GM19238 (cell line): ENCODE data around the gene PTPRN2.
"Not testable (repeated sequence)": the region's sequence is repeated elsewhere in the genome, so short reads cannot be mapped to it uniquely, and the experiment has no call there.

Experiments
- DNase-seq: peaks from one replicate; pipeline ENCODE4 v3.0.0; 2011; ENCODE audit warnings: low spot score; ENCODE audit not compliant: insufficient read length

PTPRN2 gene

GRCh38 chr7:158444501-158445420, 142.9 kb downstream of the PTPRN2 start:
- no peak for DNase-seq

GRCh38 chr7:158443688-158444483, 143.7 kb downstream of the PTPRN2 start:
- no peak for DNase-seq

- no peak for DNase-seq
These were observed 144.5 kb downstream of the PTPRN2 start for GRCh38 chr7:158443014-158443687.

GRCh38 chr7:158442260-158442659, 145.4 kb downstream of the PTPRN2 start:
- DNase-seq, result no peak

GRCh38 chr7:158439035-158439434, 148.6 kb downstream of the PTPRN2 start:
- no peak for DNase-seq

DNA sequence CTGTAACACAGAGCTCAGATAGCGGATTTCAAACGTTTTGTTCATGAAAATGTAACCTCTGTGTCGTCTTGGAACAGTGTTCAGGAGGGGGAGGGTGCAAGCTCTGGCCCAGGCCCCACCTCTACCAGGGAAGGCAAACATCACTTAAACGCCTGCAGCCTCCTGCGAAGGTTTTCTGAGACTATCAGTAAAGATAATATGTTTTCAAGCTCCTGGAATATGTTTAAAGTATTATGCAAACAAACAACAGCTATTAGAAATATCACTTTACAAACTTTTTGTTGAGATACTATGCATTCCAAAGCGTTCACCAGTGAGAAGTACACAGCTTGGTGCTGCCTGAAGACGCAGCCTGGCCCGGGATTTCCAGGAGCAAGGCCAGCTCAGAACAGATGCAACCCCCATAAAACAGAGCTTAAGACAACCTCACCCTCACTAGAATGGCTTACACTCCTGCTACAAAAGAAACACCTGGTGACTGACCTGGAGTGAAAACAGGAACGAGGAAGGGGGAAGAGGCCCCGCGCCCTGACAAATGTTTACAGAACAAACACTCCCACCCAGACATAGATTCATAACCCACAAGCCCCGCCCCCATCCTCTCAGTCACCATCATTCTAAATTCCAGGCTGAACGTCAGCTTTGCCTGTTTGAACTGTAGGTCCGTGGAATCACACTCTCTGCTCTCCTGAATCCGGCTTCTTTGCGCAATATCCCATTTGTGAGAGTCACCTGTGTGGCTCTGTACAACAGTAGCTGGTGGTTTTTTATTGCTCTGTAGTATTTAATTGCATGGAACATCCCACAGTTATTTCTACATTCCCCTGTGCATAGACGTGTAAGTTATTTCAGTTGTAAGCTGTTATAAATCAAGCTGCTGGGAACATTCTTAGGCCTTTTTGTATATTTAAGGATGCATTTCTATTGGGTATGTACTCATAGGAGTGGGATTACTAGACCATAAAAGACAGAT, 155.0 kb downstream of the PTPRN2 start:
- no peak for DNase-seq

- DNase-seq, result no peak
These were observed 155.7 kb downstream of the PTPRN2 start for GRCh38 chr7:158431941-158432347.

DNA sequence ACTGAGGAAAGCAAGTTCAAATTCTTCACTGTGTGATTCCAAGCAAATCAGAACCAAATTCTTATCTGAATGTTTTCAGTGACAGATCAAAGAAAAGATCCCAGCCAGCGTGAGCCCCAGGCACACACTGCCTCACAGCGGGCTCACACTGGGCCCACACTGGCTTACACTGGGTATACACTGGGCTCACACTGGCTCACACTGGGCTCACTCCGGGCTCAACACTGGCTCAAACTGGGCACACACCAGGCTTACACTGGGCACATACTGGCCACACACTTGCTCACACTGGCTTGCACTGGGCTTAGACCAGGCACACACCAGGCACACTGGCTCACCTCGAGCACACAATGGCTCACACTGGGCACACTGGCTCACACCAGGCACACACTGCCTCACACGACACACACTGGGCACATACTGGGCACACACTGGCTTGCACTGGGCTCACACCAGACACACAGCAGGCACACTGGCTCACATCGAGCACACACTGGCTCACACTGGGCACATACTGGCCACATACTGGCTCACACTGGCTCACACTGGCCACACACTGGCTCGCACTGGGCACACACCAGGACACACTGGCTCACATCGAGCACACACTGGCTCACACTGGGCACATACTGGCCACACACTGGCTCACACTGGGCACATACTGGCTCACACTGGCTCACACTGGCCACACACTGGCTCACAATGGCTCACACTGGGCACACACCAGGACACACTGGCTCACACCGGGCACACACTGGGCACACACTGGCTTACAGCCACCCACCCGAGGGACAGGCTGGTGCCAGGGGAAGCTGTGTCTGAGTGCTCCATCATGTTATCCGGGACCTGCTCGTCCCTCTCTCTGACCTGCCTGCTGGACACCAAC, 156.3 kb downstream of the PTPRN2 start:
- DNase-seq, result no peak

DNA sequence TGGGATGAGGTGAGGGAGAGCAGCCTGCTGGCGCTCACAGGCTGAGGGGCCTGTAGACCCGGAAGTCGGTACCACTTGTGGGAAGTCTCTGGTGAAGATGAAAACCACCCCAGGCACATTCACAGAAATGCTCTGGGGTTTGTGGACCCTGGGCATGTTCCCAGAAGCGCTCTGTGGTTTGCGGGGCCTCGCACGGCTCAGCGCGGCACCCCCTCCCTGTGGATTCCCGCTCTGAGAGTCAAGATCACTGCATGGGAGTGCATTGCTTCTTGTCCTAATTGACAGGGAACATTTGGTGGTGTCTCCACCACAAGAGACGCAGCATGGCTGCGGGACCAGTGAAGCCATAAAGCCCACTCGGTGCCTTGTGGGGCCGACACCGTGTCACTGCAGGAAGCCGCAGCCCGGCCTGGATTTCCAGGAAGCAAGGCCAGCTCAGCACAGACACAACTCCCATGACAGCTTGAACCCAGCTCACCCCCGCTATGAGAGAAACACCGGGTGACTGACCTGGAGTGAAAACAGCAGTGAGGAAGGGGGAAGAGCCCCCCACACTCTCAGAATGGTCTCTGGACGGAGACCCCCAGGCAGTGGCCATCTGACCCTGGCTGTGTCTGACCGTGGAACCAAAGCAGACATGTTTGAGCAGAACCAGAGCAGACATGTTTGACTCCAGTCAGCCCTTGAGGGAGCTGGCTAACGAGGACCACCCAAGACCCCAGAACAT, 157.2 kb downstream of the PTPRN2 start:
- no peak for DNase-seq

DNA sequence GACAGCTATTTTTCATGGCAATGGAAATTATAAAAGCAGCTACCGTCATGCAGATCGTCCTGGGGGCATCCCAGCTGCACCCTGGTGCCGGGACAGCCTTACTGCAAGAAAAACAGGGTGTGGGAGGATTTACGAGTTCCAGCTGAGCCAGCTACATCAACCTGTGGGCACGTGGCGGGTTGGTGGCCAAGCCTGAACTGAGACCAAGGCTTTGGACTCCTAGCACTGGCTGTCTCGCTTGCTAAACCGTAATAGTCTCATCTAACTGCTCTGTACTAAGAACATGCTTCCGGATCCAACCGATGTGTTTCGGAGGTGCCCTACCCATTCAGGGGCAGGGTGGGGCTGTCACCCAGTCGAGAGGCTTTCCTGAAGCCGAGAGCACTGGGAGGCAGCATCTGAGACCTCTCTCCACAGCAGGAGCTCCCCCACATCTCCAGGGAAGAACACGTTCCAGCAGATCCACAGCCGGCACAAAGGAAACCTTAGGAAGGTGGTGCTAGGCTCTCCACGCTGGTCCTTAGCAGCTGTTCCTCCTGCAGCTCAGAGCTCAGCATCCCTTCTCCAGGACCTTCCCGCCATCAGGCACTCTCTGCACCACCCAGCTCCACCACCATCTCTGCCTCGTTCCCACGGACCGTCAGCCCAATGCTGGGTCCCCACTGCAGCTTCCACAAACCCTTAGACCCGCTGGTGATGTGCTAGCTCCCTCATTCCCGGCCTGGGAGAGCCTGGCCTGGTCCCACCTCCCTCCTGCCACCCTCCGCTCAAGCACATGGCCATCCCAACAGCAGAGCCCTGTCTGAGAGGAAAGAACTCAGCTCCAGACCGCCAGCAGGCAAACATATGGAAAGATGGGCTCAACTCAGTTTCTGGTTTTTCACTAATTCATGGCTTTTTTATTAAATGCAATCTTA, 158.5 kb downstream of the PTPRN2 start:
- DNase-seq, result no peak

DNA sequence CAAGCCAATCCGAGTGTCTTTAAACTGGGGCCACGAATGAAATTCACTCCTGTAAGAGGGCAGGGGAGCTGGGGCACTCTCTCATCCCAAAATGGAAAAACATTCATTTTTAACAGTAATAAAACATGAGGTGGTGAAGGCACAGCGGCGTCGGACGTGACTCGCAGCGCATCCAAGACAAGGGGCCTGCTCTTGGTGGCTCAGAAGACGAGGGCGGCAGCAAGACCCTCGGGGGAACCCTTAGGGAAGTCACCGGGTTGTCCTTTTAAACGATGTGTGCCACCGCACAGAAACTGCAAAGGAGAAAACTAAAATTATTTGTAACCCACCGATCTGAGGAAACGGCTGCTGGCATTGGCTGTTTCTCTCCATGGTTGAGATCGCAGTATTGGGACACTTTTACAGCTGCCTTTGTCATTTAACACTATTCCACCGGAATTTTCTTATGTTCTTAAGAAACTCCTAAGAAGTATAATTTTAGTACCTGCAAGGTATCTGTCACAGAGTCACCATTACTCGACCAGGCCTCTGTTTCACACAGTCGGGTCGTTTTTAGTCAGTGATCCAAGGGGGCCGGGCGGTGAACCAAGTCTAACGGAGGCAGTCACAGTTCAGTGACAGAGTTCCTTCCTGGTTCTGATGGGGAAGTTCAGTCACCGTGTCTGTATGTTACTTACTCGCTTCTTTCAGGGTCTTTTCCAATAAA, 159.3 kb downstream of the PTPRN2 start:
- DNase-seq, result no peak

DNA sequence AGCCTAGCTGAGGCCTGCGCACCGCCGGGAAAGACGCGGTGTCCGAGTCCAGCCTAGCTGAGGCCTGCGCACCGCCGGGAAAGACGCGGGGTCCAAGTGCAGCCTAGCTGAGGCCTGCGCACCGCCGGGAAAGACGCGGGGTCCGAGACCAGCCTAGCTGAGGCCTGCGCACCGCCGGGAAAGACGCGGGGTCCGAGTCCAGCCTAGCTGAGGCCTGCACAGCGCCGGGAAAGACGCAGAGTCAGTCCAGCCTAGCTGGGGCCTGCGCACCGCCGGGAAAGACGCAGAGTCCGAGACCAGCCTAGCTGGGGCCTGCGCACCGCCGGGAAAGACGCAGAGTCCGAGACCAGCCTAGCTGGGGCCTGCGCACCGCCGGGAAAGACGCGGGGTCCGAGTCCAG, 161.9 kb downstream of the PTPRN2 start:
- not testable (repeated sequence) for DNase-seq

- DNase-seq, result no peak
These were observed 163.1 kb downstream of the PTPRN2 start for GRCh38 chr7:158424531-158424930.

- DNase-seq, result no peak
These were observed 163.6 kb downstream of the PTPRN2 start for GRCh38 chr7:158424011-158424410.

DNA sequence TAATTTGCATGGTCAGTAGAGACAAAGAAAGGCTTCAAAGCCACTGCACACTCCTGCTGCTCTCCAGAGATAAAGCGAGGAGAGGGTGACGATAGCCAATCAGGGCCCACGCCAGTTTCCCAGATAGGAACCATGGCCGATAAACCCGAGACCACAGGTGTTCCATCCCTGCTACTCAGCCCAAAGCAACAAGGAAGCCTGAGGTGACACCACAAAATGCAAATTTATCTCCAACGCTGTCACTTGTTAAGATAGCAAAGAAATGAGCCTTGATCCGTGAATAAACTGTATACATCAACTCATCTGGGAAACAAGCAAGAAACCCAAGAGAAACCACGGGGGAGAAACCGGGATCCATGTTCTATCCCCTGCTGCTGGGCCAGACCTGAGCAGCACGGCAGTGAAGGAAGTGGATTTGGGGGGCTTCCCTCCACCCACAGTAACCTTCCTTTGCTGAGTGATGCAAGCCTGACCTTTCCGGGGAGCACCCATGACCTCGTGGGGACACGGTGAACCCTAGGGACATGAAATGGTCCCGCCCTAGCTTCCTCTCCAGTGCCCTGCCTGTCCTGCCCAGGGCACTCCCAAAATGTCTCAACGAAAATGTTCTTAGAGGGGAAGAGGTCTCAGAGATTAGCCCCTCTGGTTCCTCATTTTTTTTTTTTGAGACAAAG, 164.6 kb downstream of the PTPRN2 start:
- no peak for DNase-seq

DNA sequence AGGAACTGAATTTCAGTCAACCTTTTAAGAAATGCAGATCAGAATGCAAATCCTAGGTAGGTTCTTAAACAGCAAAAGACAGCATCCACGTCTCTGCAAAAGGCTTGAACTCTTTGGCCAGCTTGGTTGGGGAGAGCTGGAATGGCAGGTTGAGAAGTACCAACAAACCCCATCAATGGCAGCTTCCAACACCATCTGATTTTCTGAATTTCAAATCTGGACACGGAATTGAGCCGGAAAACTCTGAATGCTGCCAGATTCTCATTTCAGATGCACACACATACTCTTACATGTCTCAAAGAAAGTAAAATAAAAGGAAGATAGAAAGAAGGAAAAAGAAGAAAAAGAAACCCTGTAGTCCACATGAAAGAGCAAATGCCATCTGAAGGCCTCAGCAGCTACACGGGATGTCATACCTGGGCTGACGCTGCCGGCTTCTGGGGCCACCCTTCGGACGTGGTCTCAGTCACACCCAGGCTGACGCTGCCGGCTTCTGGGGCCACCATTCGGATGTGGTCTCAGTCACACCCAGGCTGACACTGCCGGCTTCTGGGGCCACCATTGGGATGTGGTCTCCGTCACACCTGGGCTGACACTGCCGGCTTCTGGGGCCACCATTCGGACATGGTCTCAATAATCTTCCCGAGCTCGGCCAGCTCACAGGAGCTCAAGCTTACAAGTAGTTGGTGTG, 165.3 kb downstream of the PTPRN2 start:
- DNase-seq, result no peak
